ENCODE data around the gene PKD1. TPM values are rescaled to one million over a fixed set of nuclear protein-coding genes. Genes with fewer than 3 reads are reported as not detected.
"Not testable (repeated sequence)": the region's sequence is repeated elsewhere in the genome, so short reads cannot be mapped to it uniquely, and the experiment has no call there.

PKD1 gene
- total RNA-seq, 1 experiment from 2014 or later, result 55.1 TPM

- DNase-seq (ENCODE audit: low read depth), result not testable (repeated sequence)
These were observed 26.5 kb downstream of the PKD1 start for GRCh38 chr16:2109271-2109580.

- DNase-seq (ENCODE audit: low read depth), result not testable (repeated sequence)
These were observed 27.0 kb downstream of the PKD1 start for GRCh38 chr16:2108446-2109270.

GRCh38 chr16:2107791-2108125 lies 27.9 kb downstream of the PKD1 start:
- DNase-seq (ENCODE audit: low read depth), result not testable (repeated sequence)

- DNase-seq (ENCODE audit: low read depth), result not testable (repeated sequence)
These were observed 28.4 kb downstream of the PKD1 start for GRCh38 chr16:2107121-2107790.

- DNase-seq (ENCODE audit: low read depth), result not testable (repeated sequence)
These were observed 29.5 kb downstream of the PKD1 start for GRCh38 chr16:2106211-2106610.

GRCh38 chr16:2105769-2106168 lies 29.9 kb downstream of the PKD1 start:
- not testable (repeated sequence) for DNase-seq (ENCODE audit: low read depth)

- DNase-seq (ENCODE audit: low read depth), result not testable (repeated sequence)
These were observed 30.4 kb downstream of the PKD1 start for GRCh38 chr16:2105291-2105690.

GRCh38 chr16:2104464-2104863 lies 31.2 kb downstream of the PKD1 start:
- DNase-seq (ENCODE audit: low read depth), result not testable (repeated sequence)

- no peak for DNase-seq (ENCODE audit: low read depth)
These were observed 33.2 kb downstream of the PKD1 start for GRCh38 chr16:2102471-2102870.

GRCh38 chr16:2101581-2101980 lies 34.1 kb downstream of the PKD1 start:
- DNase-seq (ENCODE audit: low read depth), result not testable (repeated sequence)

GRCh38 chr16:2097689-2098088 lies 38.0 kb downstream of the PKD1 start:
- DNase-seq (ENCODE audit: low read depth), result not testable (repeated sequence)

- DNase-seq (ENCODE audit: low read depth), result no peak
These were observed 38.7 kb downstream of the PKD1 start for GRCh38 chr16:2096853-2097595.

- no peak for DNase-seq (ENCODE audit: low read depth)
These were observed 39.6 kb downstream of the PKD1 start for GRCh38 chr16:2095918-2096582.

- no peak for DNase-seq (ENCODE audit: low read depth)
These were observed 40.3 kb downstream of the PKD1 start for GRCh38 chr16:2095315-2095853.

- DNase-seq (ENCODE audit: low read depth), result no peak
These were observed 41.9 kb downstream of the PKD1 start for GRCh38 chr16:2093793-2094192.

- no peak for DNase-seq (ENCODE audit: low read depth)
These were observed 42.8 kb downstream of the PKD1 start for GRCh38 chr16:2092866-2093265.

GRCh38 chr16:2092256-2092620 lies 43.5 kb downstream of the PKD1 start:
- DNase-seq (ENCODE audit: low read depth), result no peak

GRCh38 chr16:2091547-2092255 lies 44.0 kb downstream of the PKD1 start:
- no peak for DNase-seq (ENCODE audit: low read depth)

- no peak for DNase-seq (ENCODE audit: low read depth)
These were observed 44.7 kb downstream of the PKD1 start for GRCh38 chr16:2090777-2091546.

- DNase-seq (ENCODE audit: low read depth), result no peak
These were observed 45.3 kb downstream of the PKD1 start for GRCh38 chr16:2090481-2090776.
